ENCODE results near the gene FUNDC2. TPM values are rescaled to one million over a fixed set of nuclear protein-coding genes. Genes with fewer than 3 reads are reported as not detected.

The FUNDC2 gene
- total RNA-seq, 3 donors from 2014 or later (not counting 1 experiment from before 2014, with no cell fraction given): 49.7 to 52.9 (median 52.1) TPM

DNA sequence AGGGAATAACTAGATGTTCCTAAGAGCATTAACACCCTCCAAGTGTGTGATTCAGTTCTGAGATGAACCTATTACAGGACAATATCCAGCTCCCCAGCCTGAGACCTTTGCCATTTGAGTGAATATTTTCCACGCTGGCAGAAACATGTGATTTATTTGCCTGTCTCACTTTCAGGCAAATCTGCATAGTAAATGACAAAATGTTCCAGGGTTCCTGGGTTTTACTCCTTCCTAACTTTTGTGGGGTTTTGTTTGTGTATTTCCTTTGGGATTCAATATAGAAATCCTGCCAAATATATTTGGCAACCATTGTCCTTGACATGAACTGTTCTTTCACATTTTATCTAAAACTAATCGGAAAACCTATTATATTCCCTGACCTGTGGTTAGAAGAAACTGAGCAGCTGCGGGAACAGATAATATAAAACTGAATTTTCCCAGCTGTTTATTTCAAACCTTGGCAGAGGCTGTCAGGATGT lies 16.6 kb upstream of the FUNDC2 start:
- Histone ChIP-seq H3K36me3 (ENCODE audit: control insufficient read depth, insufficient read depth, low read length) (no peaks in the 10 kb centered on the region), H3K4me3 (ENCODE audit: low read length) (no peak overlapping the region), H3K9me3 (ENCODE audit: control insufficient read depth, insufficient read depth, low read length) (no peaks in the 10 kb centered on the region), H3K4me1 (ENCODE audit: control insufficient read depth, insufficient read depth, low read length) (no peaks in the 10 kb centered on the region), H3K27me3 (ENCODE audit: control insufficient read depth, insufficient read depth, low read length) (no peaks in the 10 kb centered on the region), H3K27ac (ENCODE audit: low read length) (no peak overlapping the region)
- ATAC-seq: no peak
- Mint-ChIP-seq H3K27ac (no peak overlapping the region), H3K36me3 (no peaks in the 10 kb centered on the region), H3K27me3 (ENCODE audit: low read depth in 2 of 2) (peaks cover 0 to 8% of the 10 kb centered on the region in 2 donors), H3K4me3 (no peak overlapping the region), H3K9me3 (no peaks in the 10 kb centered on the region), H3K4me1 (no peaks in the 10 kb centered on the region)
- no peak for DNase-seq
- intact Hi-C loops (cut with micrococcal nuclease): no loop called here
- TF ChIP-seq, protein P1, sequence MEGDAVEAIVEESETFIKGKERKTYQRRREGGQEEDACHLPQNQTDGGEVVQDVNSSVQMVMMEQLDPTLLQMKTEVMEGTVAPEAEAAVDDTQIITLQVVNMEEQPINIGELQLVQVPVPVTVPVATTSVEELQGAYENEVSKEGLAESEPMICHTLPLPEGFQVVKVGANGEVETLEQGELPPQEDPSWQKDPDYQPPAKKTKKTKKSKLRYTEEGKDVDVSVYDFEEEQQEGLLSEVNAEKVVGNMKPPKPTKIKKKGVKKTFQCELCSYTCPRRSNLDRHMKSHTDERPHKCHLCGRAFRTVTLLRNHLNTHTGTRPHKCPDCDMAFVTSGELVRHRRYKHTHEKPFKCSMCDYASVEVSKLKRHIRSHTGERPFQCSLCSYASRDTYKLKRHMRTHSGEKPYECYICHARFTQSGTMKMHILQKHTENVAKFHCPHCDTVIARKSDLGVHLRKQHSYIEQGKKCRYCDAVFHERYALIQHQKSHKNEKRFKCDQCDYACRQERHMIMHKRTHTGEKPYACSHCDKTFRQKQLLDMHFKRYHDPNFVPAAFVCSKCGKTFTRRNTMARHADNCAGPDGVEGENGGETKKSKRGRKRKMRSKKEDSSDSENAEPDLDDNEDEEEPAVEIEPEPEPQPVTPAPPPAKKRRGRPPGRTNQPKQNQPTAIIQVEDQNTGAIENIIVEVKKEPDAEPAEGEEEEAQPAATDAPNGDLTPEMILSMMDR (IDR thresholded peaks at IDR 0.05): no peak
- 100% methylated on average over 2 of the region's 3 CpGs for WGBS (ENCODE audit: insufficient coverage)

DNA sequence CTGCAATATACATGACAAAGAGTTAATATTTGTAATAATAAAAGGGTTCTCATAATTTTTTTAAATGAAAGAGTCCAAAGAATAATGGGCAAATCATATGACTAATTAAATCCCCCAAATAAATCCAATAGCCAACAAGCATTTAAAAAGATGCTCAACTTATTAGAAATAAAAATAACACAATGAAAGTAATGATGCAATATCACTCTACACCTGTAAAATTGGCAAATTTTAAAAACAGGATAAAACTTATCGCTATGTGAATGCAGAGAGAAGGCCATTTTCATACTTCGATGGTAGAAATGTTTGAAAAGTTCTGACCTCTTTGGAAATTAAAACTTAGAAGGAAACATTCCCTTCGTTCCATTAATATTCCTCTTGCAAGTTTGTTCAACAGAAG lies 6.1 kb upstream of the FUNDC2 start:
- ATAC-seq: no peak
- H3K9me3 Mint-ChIP-seq: no peaks in the 10 kb centered on the region
- 83% methylated on average over 1 of the region's 3 CpGs for WGBS (ENCODE audit: insufficient coverage)

DNA sequence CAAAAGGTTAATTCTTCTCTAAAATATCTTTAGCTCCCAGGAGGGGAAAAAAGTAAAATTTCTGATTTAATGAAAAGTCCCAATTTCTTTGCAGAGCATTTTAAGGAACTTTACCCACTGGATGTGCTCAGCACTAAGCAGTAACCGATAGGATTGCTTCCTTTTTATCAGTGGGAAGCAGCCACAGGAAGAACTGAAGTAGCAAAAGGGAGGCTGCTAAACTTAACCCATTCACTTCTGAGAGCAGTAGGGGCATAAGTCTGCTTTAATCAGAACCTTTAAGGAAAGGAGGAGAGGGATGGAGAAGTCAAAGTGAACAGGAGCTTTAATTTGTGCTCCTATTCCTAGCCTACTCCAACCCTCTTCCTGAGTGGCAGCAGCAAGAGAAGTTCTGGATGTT lies 4.1 kb upstream of the FUNDC2 start, which contains the start of gene F8:
Gene F8 (minus strand): TSS at position 139 of the 400 bp plus-strand sequence. CDS start 171 bp downstream, outside the sequence.
- Histone ChIP-seq H3K27me3 (ENCODE audit: control insufficient read depth, insufficient read depth, low read length) (no peaks in the 10 kb centered on the region), H3K4me1 (ENCODE audit: control insufficient read depth, insufficient read depth, low read length) (no peaks in the 10 kb centered on the region), H3K9me3 (ENCODE audit: control insufficient read depth, insufficient read depth, low read length) (no peaks in the 10 kb centered on the region), H3K4me3 (ENCODE audit: low read length) (no peak within 1 kb of the TSS), H3K27ac (ENCODE audit: low read length) (no peak within 1 kb of the TSS), H3K36me3 (ENCODE audit: control insufficient read depth, insufficient read depth, low read length) (no peaks in the 10 kb centered on the region)
- intact Hi-C loops (cut with micrococcal nuclease): no loop called here
- TF ChIP-seq, protein P1 (IDR thresholded peaks at IDR 0.05): no peak
- WGBS (ENCODE audit: insufficient coverage): 0% methylated on average over 1 of the region's 1 CpG
- Mint-ChIP-seq H3K36me3 (no peaks in the 10 kb centered on the region), H3K4me3 (no peak within 1 kb of the TSS), H3K4me1 (no peaks in the 10 kb centered on the region), H3K9me3 (no peaks in the 10 kb centered on the region), H3K27me3 (ENCODE audit: low read depth in 2 of 2) (peaks cover 0 to 14% of the 10 kb centered on the region in 2 donors), H3K27ac (no peak within 1 kb of the TSS)
- DNase-seq (no peak), ATAC-seq (no peak)

More for the DNA sequence above, 6.1 kb upstream of the FUNDC2 start:
- Mint-ChIP-seq H3K27ac (no peak overlapping the region), H3K27me3 (ENCODE audit: low read depth in 2 of 2) (peaks cover 4 to 26% of the 10 kb centered on the region in 2 donors), H3K36me3 (no peaks in the 10 kb centered on the region), H3K4me1 (no peaks in the 10 kb centered on the region), H3K4me3 (no peak overlapping the region)
- Histone ChIP-seq H3K36me3 (ENCODE audit: control insufficient read depth, insufficient read depth, low read length) (no peaks in the 10 kb centered on the region), H3K4me1 (ENCODE audit: control insufficient read depth, insufficient read depth, low read length) (no peaks in the 10 kb centered on the region), H3K9me3 (ENCODE audit: control insufficient read depth, insufficient read depth, low read length) (no peaks in the 10 kb centered on the region), H3K27me3 (ENCODE audit: control insufficient read depth, insufficient read depth, low read length) (no peaks in the 10 kb centered on the region), H3K27ac (ENCODE audit: low read length) (no peak overlapping the region), H3K4me3 (ENCODE audit: low read length) (no peak overlapping the region)
- DNase-seq: no peak
- TF ChIP-seq, protein P1 (IDR thresholded peaks at IDR 0.05): no peak
- intact Hi-C loops (cut with micrococcal nuclease): no loop called here

All from natural killer cell (primary cell).